Measurements from ENCODE around the gene XYLT1. TPM values are rescaled to one million over a fixed set of nuclear protein-coding genes. Genes with fewer than 3 reads are reported as not detected.

XYLT1 gene
- total and polyA plus RNA-seq, 7 donors, result 0.67 to 2.5 (median 1.7) TPM

DNA sequence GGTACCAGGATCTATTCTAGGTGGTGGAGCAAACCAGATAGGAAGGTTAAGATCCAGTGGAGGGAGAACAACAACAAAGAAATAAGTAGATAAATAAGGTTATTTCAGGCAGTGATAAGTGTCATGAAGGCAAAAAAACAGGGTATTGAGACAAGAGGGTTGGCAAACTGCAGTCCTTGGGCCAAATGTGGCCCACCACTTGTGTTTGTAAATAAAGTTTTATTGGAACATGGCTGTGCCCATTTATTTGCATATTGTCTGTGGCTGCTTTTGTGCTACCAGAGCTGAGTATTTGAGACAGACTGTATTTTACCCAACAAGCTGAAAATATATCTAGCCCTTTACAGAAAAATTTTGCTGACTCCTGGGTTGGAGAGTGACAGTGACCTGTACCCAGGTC, 361.3 kb downstream of the XYLT1 start:
- no peak for TF ChIP-seq CTCF (IDR thresholded peaks at IDR 0.05)
- Histone ChIP-seq H3K27me3 (ENCODE audit: insufficient read depth in 3 of 3, low read length in 2 of 3) (peaks cover 0 to 2% (median 0%) of the 10 kb centered on the region in 3 donors), H3K9me3 (no peaks in the 10 kb centered on the region), H3K36me3 (ENCODE audit: insufficient read depth in 1 of 2, low read depth in 1 of 2) (no peaks in the 10 kb centered on the region), H3K27ac (no peak overlapping the region), H3K4me1 (no peaks in the 10 kb centered on the region), H3K4me3 (no peak overlapping the region)
- DNase-seq (no peak), ATAC-seq (no peak)
- intact Hi-C loops (cut with DNase I), result no loop called here

GRCh38 chr16:17108596-17108995, 362.2 kb downstream of the XYLT1 start:
- no peaks in the 10 kb centered on the region for H3K4me1 ChIP-seq
- TF ChIP-seq CTCF (IDR thresholded peaks at IDR 0.05), result no peak
- intact Hi-C loops (cut with DNase I), result no loop called here
- no peak overlapping the region for H3K4me3 ChIP-seq
- ATAC-seq, result no peak
- peaks cover 0 to 2% (median 0%) of the 10 kb centered on the region in 3 donors for H3K27me3 ChIP-seq (ENCODE audit: insufficient read depth in 3 of 3, low read length in 2 of 3)
- H3K36me3 ChIP-seq (ENCODE audit: insufficient read depth in 1 of 2, low read depth in 1 of 2), result no peaks in the 10 kb centered on the region
- no peak for DNase-seq
- no peak overlapping the region for H3K27ac ChIP-seq
- 89 to 93% (median 90%) methylated on average over 17 of the region's 17 CpGs for WGBS, 3 donors
- no peaks in the 10 kb centered on the region for H3K9me3 ChIP-seq

GRCh38 chr16:17107450-17107849, 363.3 kb downstream of the XYLT1 start:
- TF ChIP-seq CTCF (IDR thresholded peaks at IDR 0.05), result no peak
- intact Hi-C loops (cut with DNase I), result no loop called here
- WGBS, 3 donors, result 57 to 72% (median 64%) methylated on average over 8 of the region's 8 CpGs
- Histone ChIP-seq H3K4me1 (no peaks in the 10 kb centered on the region), H3K27ac (no peak overlapping the region), H3K27me3 (ENCODE audit: insufficient read depth in 3 of 3, low read length in 2 of 3) (peaks cover 0 to 2% (median 0%) of the 10 kb centered on the region in 3 donors), H3K36me3 (ENCODE audit: insufficient read depth in 1 of 2, low read depth in 1 of 2) (no peaks in the 10 kb centered on the region), H3K4me3 (no peak overlapping the region), H3K9me3 (no peaks in the 10 kb centered on the region)
- DNase-seq (no peak), ATAC-seq (no peak)

- WGBS, 3 donors, result 62 to 76% (median 74%) methylated on average over 14 of the region's 14 CpGs
- Histone ChIP-seq H3K4me3 (no peak overlapping the region), H3K27me3 (ENCODE audit: insufficient read depth in 3 of 3, low read length in 2 of 3) (peaks cover 0 to 2% (median 0%) of the 10 kb centered on the region in 3 donors), H3K4me1 (no peaks in the 10 kb centered on the region), H3K27ac (no peak overlapping the region), H3K36me3 (ENCODE audit: insufficient read depth in 1 of 2, low read depth in 1 of 2) (no peaks in the 10 kb centered on the region), H3K9me3 (no peaks in the 10 kb centered on the region)
- intact Hi-C loops (cut with DNase I), result no loop called here
- TF ChIP-seq CTCF (IDR thresholded peaks at IDR 0.05), result no peak
- ATAC-seq (no peak), DNase-seq (no peak)
Observed at GRCh38 chr16:17106243-17106791, 364.4 kb downstream of the XYLT1 start.

GRCh38 chr16:17105239-17105797, 365.4 kb downstream of the XYLT1 start:
- H3K36me3 ChIP-seq (ENCODE audit: insufficient read depth in 1 of 2, low read depth in 1 of 2), result no peaks in the 10 kb centered on the region
- no peaks in the 10 kb centered on the region for H3K9me3 ChIP-seq
- no peaks in the 10 kb centered on the region for H3K4me1 ChIP-seq
- 25 to 44% (median 32%) methylated on average over 10 of the region's 10 CpGs for WGBS, 3 donors
- H3K27me3 ChIP-seq (ENCODE audit: insufficient read depth in 3 of 3, low read length in 2 of 3), result peaks cover 0 to 2% (median 0%) of the 10 kb centered on the region in 3 donors
- H3K27ac ChIP-seq, result no peak overlapping the region
- no peak for DNase-seq
- no peak overlapping the region for H3K4me3 ChIP-seq
- intact Hi-C loops (cut with DNase I), result no loop called here
- TF ChIP-seq CTCF (IDR thresholded peaks at IDR 0.05), result no peak
- no peak for ATAC-seq

Measured in psoas muscle (tissue), 8 donors.